Fibroblast of skin of right biceps (primary cell): ENCODE results near the gene GNPDA1.
A peak's percentile ranks its signal among the peaks of the same experiment; 100 is the strongest.

Experiments
- DNase-seq: peaks from one replicate; pipeline ENCODE4 v3.0.0-alpha.2; 2013

GNPDA1 gene

GRCh38 chr5:141989720-141990119, 23.1 kb downstream of the GNPDA1 start:
- DNase-seq, result no peak

DNA sequence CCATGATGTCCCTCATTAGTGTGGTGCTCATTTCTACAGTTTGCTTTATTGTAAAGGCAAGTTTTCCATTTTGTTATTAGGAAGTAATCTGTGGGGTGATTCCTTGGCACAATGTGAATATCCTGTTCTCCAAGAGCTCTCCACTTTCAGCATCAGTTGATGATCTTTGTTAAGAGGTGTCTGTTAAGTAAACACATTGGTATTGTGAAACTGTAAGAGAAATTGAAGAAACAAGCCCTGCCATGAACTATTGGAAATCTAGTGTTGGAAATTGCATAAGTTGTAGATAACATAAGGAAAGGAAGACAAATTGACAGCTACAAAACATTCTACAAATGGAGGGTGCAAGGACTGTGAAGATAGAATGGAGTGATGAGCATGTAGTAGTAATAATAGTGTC, 26.8 kb downstream of the GNPDA1 start:
- no peak for DNase-seq

DNA sequence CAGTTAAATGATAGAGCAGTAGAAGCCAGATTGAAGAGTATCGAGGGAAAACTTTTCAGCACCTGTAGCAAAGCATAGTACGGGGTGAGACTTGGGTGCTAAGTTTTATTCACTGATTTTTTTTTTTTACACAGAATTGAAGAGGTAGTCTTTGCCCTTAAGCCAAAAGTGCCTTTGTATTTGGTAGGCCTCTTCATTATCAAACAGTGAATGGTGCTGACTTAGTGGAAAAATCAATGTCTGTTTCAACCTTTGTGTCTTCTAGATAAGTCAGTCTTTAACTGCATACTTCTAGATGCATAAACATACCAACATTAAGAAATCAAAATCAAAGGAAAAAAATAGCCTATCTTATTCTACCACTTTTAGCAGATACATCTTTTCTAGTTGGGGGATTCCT, 30.2 kb downstream of the GNPDA1 start:
- no peak for DNase-seq

GRCh38 chr5:141978389-141978788, 34.4 kb downstream of the GNPDA1 start:
- DNase-seq, result no peak

GRCh38 chr5:141976176-141976575, 36.7 kb downstream of the GNPDA1 start:
- no peak for DNase-seq

GRCh38 chr5:141973871-141974595, 38.8 kb downstream of the GNPDA1 start:
- peak; percentile 61 for DNase-seq

- DNase-seq, result no peak
These were observed 42.8 kb downstream of the GNPDA1 start for GRCh38 chr5:141969783-141970771.

GRCh38 chr5:141968914-141969608, 43.8 kb downstream of the GNPDA1 start, which contains the start of gene RNF14:
Gene RNF14 (plus strand): TSS chr5:141969105. CDS start chr5:141973589, 4,484 bp downstream.
- peak; percentile 94 for DNase-seq

- no peak for DNase-seq
These were observed 45.9 kb downstream of the GNPDA1 start for GRCh38 chr5:141966963-141967333.

DNA sequence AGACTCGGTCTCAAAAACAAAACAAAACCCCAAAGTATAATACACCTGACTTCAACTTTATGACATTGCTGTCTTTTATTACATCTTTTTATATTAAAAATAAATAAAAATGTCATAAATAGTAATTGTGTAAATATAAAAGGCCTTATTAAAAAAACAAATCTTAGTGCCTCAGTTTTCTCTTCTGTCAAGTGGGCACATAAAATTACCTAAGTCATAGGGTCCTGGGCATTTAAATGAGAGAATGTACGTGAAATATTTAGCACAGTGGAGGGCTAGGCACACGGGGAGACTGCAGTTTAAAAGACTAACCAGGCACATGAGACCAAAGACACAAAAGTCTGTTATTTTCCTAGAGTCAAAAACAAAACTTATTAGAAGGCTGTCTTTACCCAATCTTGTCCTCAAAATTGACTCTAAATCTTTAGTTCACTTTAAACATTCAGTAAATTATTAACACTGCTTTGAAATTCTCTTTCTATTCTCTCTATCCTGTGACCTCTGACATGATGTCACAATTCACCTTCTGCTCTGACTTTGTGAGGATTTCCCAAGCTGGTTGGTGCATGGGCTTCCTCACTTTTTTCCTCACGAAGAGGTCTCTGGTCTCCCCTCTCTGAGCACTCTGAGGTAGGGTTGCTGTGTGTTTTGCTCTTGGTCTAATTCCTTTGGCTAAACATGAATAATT, 46.4 kb downstream of the GNPDA1 start:
- no peak for DNase-seq

DNA sequence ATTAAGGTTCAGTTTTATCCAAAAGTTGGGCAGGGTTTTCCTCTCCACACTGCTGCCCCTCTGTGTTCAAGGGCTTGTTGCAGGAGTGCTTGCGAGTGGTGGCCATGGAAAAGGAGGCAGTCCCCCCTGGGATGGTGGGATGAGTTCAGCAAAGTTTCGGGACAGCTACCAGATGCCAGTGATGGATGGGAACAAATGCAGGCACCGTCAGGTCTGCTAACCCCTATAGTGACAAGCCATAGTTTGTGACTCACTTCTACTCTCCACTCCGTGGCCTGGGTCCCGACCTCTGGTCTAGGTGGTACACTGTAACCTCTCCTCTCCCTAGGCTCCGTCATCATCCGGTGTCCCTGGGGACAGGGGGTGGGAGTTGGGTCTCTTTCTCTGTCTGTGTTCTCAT, 47.8 kb downstream of the GNPDA1 start:
- DNase-seq, result no peak

- DNase-seq, result no peak
These were observed 49.1 kb downstream of the GNPDA1 start for GRCh38 chr5:141963701-141964100.

- DNase-seq, result no peak
These were observed 51.4 kb downstream of the GNPDA1 start for GRCh38 chr5:141961466-141961865.

GRCh38 chr5:141960449-141961323, 52.1 kb downstream of the GNPDA1 start:
- peak; percentile 81 for DNase-seq

- DNase-seq, result no peak
These were observed 52.8 kb downstream of the GNPDA1 start for GRCh38 chr5:141960018-141960417.

DNA sequence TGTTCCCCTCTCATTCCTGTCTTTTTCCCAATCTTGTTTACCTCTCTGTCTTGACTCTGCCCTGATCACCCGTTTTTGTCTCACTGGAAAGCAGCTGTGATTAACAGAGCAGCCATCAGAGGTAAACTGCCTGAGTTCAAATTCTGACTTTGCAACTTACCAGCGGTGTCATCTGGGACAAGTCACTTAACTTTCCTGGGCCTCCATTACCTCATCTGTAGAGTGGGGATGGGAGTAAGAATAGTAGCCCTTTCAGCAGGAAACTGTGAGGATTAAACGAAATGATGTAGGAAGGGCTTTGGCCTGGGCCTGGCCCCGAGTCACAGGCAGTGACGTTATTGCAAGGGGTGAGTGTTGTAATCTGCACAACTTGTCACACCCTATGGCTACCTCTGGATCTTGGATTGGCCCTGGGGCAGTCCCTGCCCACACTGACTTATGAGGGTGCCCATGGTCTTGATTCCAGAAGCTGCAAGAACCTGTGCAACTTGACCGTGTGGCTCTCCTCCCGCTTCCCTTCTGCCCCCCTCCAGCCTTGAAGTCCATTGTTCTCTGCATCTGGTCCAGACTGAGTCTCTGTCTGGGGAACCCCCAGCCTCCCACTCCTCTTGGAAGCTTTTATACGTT, 54.2 kb downstream of the GNPDA1 start:
- DNase-seq, result no peak

DNA sequence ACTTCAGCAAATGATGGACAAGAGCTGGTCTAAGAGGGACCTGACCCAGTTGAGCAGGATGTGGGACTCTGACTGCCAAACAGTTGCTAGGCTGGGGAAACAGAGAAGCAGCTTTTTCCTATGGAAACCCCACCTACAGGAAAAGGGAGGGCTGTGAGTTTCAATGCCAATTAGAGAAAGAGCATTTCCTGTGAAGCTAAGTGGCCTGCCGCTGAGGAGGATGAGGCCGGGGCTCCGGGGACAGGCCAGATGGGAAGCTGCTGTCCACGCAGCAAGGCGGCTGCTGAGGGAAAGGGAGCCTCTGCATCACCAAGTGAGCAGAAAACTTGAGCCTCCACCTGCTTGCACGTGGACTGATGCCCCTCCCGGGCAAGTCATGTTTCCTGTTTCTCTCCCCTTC, 54.7 kb downstream of the GNPDA1 start, which contains the start of gene PCDH12:
PCDH12 (minus strand) TSS at position 90 of the 400 bp plus-strand sequence. CDS start 351 bp downstream, outside the sequence.
- DNase-seq, result peak; percentile 27

DNA sequence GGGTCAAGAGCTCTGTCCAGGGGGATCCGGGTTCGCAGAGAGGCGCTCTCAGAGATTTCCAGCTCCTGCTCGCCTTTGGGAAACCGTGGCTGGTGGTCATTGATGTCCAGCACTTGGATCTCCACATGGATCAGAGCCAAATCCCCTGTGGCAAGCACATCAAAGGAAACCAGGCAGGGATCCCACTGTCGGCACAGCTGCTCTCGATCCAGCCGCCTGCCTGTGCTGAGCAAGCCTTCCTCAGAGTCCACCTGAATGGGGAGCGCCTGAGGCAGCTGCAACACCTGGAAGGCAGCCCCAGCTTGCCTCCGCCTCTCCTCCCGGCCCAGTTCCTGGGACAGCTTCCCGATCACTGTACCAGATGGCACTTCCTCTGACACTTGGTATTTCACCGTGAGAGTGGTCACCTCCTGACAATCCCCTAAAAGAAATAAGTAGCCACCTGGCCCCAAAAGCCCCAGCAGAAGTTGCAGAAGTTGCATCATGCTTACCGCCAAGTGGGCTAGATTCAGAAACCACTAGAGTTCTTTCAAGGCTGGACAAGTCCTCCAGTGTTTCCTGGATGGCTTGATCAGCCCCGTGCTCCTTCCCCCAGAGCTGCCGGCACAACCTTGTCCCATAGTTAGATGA, 55.3 kb downstream of the GNPDA1 start:
- no peak for DNase-seq

GRCh38 chr5:141954194-141954593, 58.6 kb downstream of the GNPDA1 start:
- DNase-seq, result no peak

DNA sequence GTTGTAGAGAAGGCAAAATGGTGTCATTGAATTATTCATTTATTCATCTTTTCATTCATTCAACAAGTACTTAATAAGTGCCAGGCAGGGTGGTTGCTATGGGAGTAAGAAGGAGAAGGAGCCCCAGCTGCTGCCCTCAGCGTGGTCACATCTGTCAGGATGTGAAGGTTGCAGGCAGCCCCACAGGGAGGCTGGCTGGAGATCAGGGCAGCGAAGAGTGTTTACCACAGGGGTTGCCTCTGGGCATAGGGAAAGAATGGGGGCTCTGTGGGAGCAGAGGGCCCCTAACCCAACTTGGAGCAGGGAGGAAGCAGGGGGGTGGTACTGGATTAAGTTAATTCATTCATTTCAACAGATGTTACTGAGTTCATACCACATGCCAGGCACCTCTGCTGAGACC, 60.8 kb downstream of the GNPDA1 start:
- no peak for DNase-seq
